WTC11 (cell line): ENCODE measurements around the gene COL13A1. TPM values are rescaled to one million over a fixed set of nuclear protein-coding genes. Genes with fewer than 3 reads are reported as not detected.

Source experiments
- ATAC-seq: fragments of 200-7000 bp; cut with Tn5 transposase; 2 replicates; pipeline ENCODE4 v1.10.0; 2021; ENCODE audit warnings: mild to moderate bottlenecking, moderate library complexity
- CTCF ChIA-PET: fragments of 300-600 bp; sonication (Branson Sonifier 250); formaldehyde crosslinking; loops from one replicate; lab custom pipeline; 2021; ENCODE audit warnings: antibody characterized with exemption; lab: Charles Lee
- POLR2A ChIA-PET: fragments of 350-600 bp; sonication (Branson Sonifier 250); formaldehyde crosslinking; loops from one replicate; lab custom pipeline; 2021; ENCODE audit warnings: antibody characterized with exemption; lab: Charles Lee
- DNase-seq: peaks from one replicate; pipeline ENCODE4 v3.0.0; 2021; ENCODE audit warnings: low spot score
- H3K27ac Mint-ChIP-seq: 2 replicates; pipeline ENCODE4 v1.8.0; 2021; ENCODE audit warnings: mixed read lengths
- H3K27me3 Mint-ChIP-seq: 2 replicates; pipeline ENCODE4 v1.8.0; 2021; ENCODE audit warnings: low read depth, mild to moderate bottlenecking, moderate library complexity, mixed read lengths
- H3K36me3 Mint-ChIP-seq: 2 replicates; pipeline ENCODE4 v1.8.0; 2021; ENCODE audit warnings: mixed read lengths
- H3K4me1 Mint-ChIP-seq: 2 replicates; pipeline ENCODE4 v1.8.0; 2022; ENCODE audit warnings: mixed read lengths
- H3K4me3 Mint-ChIP-seq: 2 replicates; pipeline ENCODE4 v1.8.0; 2021; ENCODE audit warnings: mild to moderate bottlenecking, moderate library complexity, mixed read lengths
- H3K9me3 Mint-ChIP-seq: 2 replicates; pipeline ENCODE4 v1.8.0; 2021; ENCODE audit warnings: mixed read lengths
- ATF1 ChIP-seq: sonication (generic); formaldehyde crosslinking; IDR thresholded peaks from 2 replicates; pipeline ENCODE4 v1.8.1; 2023; ENCODE audit warnings: mild to moderate bottlenecking, moderate library complexity, missing genetic modification reagents
- IRF1 ChIP-seq: sonication (generic); formaldehyde crosslinking; IDR thresholded peaks from 2 replicates; pipeline ENCODE4 v1.8.0; 2023; ENCODE audit warnings: missing genetic modification reagents
- NFYB ChIP-seq: sonication (generic); formaldehyde crosslinking; conservative IDR thresholded peaks from 2 replicates; pipeline ENCODE4 v1.8.0; 2022; ENCODE audit warnings: low read depth, missing genetic modification reagents
- NR2C2 ChIP-seq: sonication (generic); formaldehyde crosslinking; IDR thresholded peaks from 2 replicates; pipeline ENCODE4 v1.8.0; 2022; ENCODE audit warnings: mild to moderate bottlenecking, missing genetic modification reagents
- NR3C1 ChIP-seq: sonication (generic); formaldehyde crosslinking; conservative IDR thresholded peaks from 2 replicates; pipeline ENCODE4 v1.8.1; 2023; ENCODE audit warnings: low read depth, mild to moderate bottlenecking, missing genetic modification reagents
- RORB ChIP-seq: fragments of 250-450 bp; sonication (Bioruptor Pico); IDR thresholded peaks from 2 replicates; pipeline ENCODE4 v1.9.0; 2021; ENCODE audit warnings: mild to moderate bottlenecking
- SOX15 ChIP-seq: fragments of 250-450 bp; sonication (Bioruptor Pico); IDR thresholded peaks from 2 replicates; pipeline ENCODE4 v1.9.0; 2021; ENCODE audit warnings: mild to moderate bottlenecking
- TCF7 ChIP-seq: sonication (generic); formaldehyde crosslinking; IDR thresholded peaks from 2 replicates; pipeline ENCODE4 v1.8.0; 2022; ENCODE audit warnings: mild to moderate bottlenecking, low read depth, missing genetic modification reagents, moderate library complexity
- ZNF138 ChIP-seq: sonication (generic); formaldehyde crosslinking; conservative IDR thresholded peaks from 2 replicates; pipeline ENCODE4 v1.8.1; 2022; ENCODE audit warnings: mild to moderate bottlenecking, moderate library complexity, missing genetic modification reagents
- ZNF219 ChIP-seq: sonication (generic); formaldehyde crosslinking; IDR thresholded peaks from 2 replicates; pipeline ENCODE4 v1.8.0; 2023; ENCODE audit warnings: missing genetic modification reagents, mild to moderate bottlenecking, borderline replicate concordance
- ZNF263 ChIP-seq: sonication (generic); formaldehyde crosslinking; IDR thresholded peaks from 2 replicates; pipeline ENCODE4 v1.8.1; 2022; ENCODE audit warnings: low read depth, mild to moderate bottlenecking, moderate library complexity, missing genetic modification reagents
- ZNF416 ChIP-seq: fragments of 250-450 bp; sonication (Bioruptor Pico); IDR thresholded peaks from 2 replicates; pipeline ENCODE4 v1.9.0; 2021; ENCODE audit warnings: mild to moderate bottlenecking, inconsistent platforms
- ZNF671 ChIP-seq: fragments of 250-450 bp; sonication (Bioruptor Pico); IDR thresholded peaks from 2 replicates; pipeline ENCODE4 v1.8.0; 2021; ENCODE audit warnings: mild to moderate bottlenecking
- total RNA-seq: library from RNA; stranded (reverse); gene quantifications from 3 replicates; pipeline ENCODE4 v1.2.3, GENCODE V29; 2021
- TF ChIP-seq, protein P1 (sequence below): fragments of 200-600 bp; IDR thresholded peaks from 2 replicates; pipeline ENCODE4 v1.8.0; 2022; ENCODE audit warnings: antibody characterized with exemption
- TF ChIP-seq, protein P2 (sequence below): sonication (generic); formaldehyde crosslinking; IDR thresholded peaks from 2 replicates; pipeline ENCODE4 v1.8.0; 2022; ENCODE audit warnings: missing genetic modification reagents

COL13A1 gene
- total RNA-seq, 1 experiment from 2014 or later, result 7.1 TPM

DNA sequence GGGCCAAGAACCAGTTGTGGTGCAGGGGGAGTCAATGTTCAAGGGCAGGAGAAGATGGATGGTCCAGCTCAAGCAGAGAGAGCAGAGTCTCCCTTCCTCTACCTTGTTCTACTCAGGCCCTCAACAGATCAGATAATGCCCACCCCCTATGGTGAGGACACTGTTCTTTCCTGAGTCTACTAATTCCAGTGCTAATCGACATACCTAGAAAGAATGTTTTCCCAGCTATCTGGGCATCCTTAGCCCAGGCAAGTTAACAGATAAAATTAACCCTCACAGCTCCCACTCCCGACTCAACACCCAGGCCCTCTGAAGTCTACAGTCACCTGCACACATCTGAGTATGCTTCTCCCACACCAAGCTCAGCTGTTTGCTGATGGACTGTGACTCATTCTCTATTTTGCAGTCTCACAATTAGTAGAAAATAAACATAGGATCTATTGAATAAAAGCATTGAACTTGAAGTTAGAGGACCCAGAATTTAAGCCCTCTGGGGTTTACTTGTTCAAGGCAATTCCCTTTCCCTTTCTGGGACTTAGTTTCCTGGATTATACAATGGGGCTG is 17.1 kb downstream of the COL13A1 start:
- no peak for ATAC-seq
- Mint-ChIP-seq H3K4me1 (peaks cover 20% of the 10 kb centered on the region), H3K27me3 (peaks cover 9% of the 10 kb centered on the region), H3K36me3 (peaks cover 12% of the 10 kb centered on the region), H3K4me3 (no peak overlapping the region), H3K27ac (no peak overlapping the region), H3K9me3 (peaks cover 13% of the 10 kb centered on the region)
- ChIA-PET POLR2A (no interaction called here), CTCF (interaction anchor here (1.1 to 1.6 kb wide), 2 partner anchors 9 to 96 kb away, joined by 3 read pairs; no protein-coding TSS in a partner anchor)
- DNase-seq, result no peak
- no peak for TF ChIP-seq NFYB (CRISPR knock-in tag)
- TF ChIP-seq ZNF416 (CRISPR knock-in tag), result peak; percentile 89

DNA sequence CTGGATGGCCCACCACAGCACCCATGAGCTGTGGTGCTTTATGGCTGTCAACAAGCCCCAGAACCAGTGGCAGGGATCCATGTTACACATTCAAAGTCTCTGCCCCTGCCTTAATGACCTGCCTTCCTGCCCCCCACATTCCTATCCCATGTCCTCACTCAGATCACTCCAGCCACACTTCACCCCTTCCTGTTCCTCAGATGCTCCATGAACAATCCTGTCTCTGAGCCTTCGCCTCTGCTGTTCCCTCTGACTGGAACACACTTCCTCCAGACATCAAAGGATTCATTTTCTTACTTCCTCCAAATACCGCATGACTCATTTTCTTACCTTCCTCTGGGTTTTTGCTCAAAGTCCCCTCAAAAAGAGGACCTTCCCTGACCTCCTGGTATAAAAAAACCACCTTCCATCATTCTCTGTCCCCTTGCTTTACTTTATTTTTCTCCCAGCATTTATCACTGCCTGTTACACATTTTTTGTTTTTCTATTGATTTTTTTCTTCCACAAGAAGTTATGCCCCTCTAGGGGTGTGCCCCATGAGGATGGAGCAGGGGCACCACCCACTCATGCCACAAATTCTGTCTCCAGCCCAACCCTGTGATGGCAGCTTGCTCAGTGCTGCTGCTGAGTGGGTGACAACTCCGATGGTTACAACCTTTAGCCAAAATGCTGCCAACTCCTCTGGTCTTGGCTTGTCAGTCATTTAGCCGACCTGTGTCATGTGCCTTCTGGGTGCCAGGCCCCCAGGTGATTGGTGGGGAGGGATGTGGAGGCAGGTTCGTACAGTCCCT is 18.2 kb downstream of the COL13A1 start:
- Mint-ChIP-seq H3K27me3 (peaks cover 9% of the 10 kb centered on the region), H3K4me3 (no peak overlapping the region), H3K27ac (no peak overlapping the region), H3K36me3 (peaks cover 12% of the 10 kb centered on the region), H3K9me3 (peaks cover 13% of the 10 kb centered on the region), H3K4me1 (peaks cover 20% of the 10 kb centered on the region)
- ChIA-PET POLR2A (no interaction called here), CTCF (interaction anchor here (1.1 to 1.6 kb wide), 2 partner anchors 8 to 95 kb away, joined by 3 read pairs; no protein-coding TSS in a partner anchor)
- TF ChIP-seq SOX15 (CRISPR knock-in tag), result no peak
- no peak for TF ChIP-seq ATF1
- TF ChIP-seq, protein P1, sequence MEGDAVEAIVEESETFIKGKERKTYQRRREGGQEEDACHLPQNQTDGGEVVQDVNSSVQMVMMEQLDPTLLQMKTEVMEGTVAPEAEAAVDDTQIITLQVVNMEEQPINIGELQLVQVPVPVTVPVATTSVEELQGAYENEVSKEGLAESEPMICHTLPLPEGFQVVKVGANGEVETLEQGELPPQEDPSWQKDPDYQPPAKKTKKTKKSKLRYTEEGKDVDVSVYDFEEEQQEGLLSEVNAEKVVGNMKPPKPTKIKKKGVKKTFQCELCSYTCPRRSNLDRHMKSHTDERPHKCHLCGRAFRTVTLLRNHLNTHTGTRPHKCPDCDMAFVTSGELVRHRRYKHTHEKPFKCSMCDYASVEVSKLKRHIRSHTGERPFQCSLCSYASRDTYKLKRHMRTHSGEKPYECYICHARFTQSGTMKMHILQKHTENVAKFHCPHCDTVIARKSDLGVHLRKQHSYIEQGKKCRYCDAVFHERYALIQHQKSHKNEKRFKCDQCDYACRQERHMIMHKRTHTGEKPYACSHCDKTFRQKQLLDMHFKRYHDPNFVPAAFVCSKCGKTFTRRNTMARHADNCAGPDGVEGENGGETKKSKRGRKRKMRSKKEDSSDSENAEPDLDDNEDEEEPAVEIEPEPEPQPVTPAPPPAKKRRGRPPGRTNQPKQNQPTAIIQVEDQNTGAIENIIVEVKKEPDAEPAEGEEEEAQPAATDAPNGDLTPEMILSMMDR, result no peak
- no peak for TF ChIP-seq ZNF263 (CRISPR knock-in tag)
- TF ChIP-seq NR3C1 (CRISPR knock-in tag), result no peak
- no peak for DNase-seq
- ATAC-seq, result no peak

- Mint-ChIP-seq H3K4me3 (no peak overlapping the region), H3K9me3 (peaks cover 13% of the 10 kb centered on the region), H3K36me3 (peaks cover 12% of the 10 kb centered on the region), H3K4me1 (peaks cover 17% of the 10 kb centered on the region), H3K27me3 (peaks cover 9% of the 10 kb centered on the region), H3K27ac (no peak overlapping the region)
- no peak for TF ChIP-seq ZNF219 (CRISPR knock-in tag)
- TF ChIP-seq NR2C2 (CRISPR knock-in tag), result no peak
- TF ChIP-seq, protein P2, sequence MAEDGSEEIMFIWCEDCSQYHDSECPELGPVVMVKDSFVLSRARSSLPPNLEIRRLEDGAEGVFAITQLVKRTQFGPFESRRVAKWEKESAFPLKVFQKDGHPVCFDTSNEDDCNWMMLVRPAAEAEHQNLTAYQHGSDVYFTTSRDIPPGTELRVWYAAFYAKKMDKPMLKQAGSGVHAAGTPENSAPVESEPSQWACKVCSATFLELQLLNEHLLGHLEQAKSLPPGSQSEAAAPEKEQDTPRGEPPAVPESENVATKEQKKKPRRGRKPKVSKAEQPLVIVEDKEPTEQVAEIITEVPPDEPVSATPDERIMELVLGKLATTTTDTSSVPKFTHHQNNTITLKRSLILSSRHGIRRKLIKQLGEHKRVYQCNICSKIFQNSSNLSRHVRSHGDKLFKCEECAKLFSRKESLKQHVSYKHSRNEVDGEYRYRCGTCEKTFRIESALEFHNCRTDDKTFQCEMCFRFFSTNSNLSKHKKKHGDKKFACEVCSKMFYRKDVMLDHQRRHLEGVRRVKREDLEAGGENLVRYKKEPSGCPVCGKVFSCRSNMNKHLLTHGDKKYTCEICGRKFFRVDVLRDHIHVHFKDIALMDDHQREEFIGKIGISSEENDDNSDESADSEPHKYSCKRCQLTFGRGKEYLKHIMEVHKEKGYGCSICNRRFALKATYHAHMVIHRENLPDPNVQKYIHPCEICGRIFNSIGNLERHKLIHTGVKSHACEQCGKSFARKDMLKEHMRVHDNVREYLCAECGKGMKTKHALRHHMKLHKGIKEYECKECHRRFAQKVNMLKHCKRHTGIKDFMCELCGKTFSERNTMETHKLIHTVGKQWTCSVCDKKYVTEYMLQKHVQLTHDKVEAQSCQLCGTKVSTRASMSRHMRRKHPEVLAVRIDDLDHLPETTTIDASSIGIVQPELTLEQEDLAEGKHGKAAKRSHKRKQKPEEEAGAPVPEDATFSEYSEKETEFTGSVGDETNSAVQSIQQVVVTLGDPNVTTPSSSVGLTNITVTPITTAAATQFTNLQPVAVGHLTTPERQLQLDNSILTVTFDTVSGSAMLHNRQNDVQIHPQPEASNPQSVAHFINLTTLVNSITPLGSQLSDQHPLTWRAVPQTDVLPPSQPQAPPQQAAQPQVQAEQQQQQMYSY (CRISPR knock-in tag), result no peak
- no peak for TF ChIP-seq ZNF671
- no peak for TF ChIP-seq IRF1 (CRISPR knock-in tag)
- TF ChIP-seq RORB, result no peak
- no peak for TF ChIP-seq TCF7 (CRISPR knock-in tag)
- TF ChIP-seq ZNF138 (CRISPR knock-in tag), result no peak
- ChIA-PET CTCF (interaction anchor here (1.2 kb wide), 1 partner anchor 137 kb away, joined by 5 read pairs; no protein-coding TSS in a partner anchor), POLR2A (no interaction called here)
- DNase-seq, result no peak
- ATAC-seq, result no peak
Observed at GRCh38 chr10:69820817-69821216, 19.1 kb downstream of the COL13A1 start.
